Fibroblast of skin of left quadriceps (primary cell): ENCODE measurements around the gene NPM1.
"Not testable (repeated sequence)": the region's sequence is repeated elsewhere in the genome, so short reads cannot be mapped to it uniquely, and the experiment has no call there.

Experiments
- DNase-seq, 2 experiments: peaks; one replicate each; pipeline ENCODE4 v3.0.0-alpha.2; 2013; ENCODE audit warnings: low read depth in 2 of 2

The NPM1 gene

GRCh38 chr5:171386006-171386671, 1.5 kb upstream of the NPM1 start:
- DNase-seq: no peak

GRCh38 chr5:171386861-171387344, 746 bp upstream of the NPM1 start:
- DNase-seq: no peak

- peak; percentile 42 to 50 for DNase-seq
These were observed 544 bp downstream of the NPM1 start for GRCh38 chr5:171387970-171388815.

DNA sequence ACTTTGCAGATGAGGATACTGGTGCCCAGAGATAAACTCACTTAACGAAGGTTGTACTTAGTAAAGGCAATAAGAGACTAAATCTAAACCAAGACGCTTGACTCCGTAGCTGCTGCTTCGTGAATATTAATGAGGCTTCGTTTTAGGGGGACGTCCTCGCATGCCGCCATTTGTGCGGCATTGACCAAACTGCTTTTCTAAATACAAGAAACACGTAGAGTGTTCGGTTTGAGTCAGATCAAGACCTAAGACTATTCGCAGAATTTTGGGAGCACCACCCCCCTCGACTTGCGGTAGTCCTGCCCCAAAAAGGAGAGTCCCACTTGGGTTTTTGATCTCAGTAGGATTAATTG, 1.1 kb downstream of the NPM1 start:
- no peak for DNase-seq

DNA sequence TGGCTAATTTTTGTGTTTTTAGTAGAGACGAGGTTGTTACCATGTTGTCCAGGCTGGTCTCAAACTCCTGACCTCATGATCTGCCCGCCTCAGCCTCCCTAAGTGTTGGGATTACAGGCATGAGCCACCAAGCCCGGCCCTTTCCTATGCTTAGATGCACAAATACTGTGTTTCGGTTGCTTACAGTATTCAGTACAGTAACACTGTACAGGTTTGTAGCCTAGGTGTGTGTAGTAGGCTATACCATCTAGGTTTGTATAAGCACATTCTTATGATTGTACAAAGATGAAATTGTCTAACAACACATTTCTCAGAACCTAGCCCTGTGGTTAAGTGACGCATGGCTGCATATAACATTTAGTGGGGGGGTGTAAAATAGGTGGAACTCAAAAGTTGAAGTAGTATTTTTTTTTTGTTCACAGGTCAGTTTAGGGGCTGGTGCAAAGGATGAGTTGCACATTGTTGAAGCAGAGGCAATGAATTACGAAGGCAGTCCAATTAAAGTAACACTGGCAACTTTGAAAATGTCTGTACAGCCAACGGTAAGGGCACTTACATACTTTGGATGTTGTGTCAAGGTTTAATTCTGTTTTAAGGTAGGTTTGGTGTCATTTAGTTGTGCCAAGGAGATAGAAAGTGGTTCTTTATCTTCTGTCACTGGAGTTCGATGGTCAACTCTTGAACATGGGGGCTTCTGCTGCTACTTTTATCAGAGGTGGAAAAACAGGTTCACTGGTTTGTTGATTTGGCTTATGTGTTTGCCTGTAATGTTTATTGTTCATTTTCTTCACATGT, 3.4 kb downstream of the NPM1 start:
- DNase-seq: no peak

DNA sequence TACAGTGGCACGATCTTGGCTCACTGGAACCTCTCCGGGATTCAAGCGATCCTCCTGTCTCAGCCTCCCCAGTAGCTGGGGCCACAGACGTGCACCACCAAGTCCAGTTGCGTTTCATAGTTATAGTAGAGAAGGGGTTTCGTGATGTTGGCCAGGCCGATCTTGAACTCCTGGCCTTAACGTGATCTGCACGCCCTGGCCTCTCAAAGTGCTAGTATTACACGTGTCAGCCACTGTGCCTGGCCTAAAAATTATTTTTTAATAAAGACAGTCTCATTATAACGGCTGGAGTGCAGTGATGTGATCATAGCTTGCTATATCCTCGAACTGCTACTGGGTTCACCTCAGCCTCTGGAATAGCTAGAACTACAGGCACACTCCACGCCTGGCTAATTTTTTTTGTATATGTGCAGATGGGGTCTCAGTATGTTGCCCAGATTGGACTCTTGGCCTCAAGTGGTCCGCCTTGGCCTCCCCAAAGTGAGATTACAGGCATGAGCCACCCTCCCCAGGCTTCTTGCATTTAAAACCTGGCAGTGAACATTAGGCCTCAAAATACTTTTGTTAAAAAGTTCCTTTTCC, 4.4 kb downstream of the NPM1 start:
- DNase-seq: no peak

GRCh38 chr5:171392585-171393159, 5.0 kb downstream of the NPM1 start:
- DNase-seq: no peak

GRCh38 chr5:171395042-171395441, 7.4 kb downstream of the NPM1 start:
- DNase-seq: no peak

DNA sequence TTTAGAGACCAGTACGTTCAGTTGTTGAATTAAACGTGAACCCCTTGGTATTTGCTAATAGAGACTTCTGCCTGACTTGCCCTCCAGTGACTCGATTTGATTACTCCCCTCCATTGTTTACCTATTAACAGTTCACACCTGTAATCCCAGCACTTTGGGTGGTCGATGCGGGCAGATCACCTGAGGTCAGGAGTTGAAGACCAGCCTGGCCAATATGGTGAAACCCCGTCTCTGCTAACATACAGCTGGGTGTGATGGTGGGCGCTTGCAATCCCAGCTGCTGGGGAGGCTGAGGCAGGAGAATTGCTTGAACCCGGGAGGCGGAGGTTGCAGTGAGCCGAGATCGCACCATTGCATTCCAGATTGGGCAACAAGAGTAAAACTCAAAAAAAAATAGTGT, 8.9 kb downstream of the NPM1 start:
- DNase-seq: not testable (repeated sequence)

DNA sequence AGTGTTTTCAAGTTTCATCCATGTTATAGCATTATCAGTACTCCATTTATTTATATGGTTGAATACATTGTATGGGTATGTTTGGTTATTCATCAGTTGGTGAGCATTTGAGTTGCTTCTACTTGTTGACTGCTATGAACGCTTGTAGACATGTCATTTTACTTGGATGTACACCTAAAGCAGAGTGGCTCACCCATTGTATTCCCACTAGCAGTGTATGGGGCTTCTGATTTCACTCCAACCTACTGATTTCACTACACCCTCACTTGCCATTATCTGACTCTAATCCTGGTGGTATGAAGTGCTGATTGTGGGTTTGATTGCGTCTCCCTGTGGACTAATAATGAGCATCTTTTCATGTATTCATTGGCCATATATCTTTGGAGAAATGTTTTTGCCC, 9.5 kb downstream of the NPM1 start:
- DNase-seq: no peak

- no peak for DNase-seq
These were observed 9.9 kb downstream of the NPM1 start for GRCh38 chr5:171397599-171397998.

DNA sequence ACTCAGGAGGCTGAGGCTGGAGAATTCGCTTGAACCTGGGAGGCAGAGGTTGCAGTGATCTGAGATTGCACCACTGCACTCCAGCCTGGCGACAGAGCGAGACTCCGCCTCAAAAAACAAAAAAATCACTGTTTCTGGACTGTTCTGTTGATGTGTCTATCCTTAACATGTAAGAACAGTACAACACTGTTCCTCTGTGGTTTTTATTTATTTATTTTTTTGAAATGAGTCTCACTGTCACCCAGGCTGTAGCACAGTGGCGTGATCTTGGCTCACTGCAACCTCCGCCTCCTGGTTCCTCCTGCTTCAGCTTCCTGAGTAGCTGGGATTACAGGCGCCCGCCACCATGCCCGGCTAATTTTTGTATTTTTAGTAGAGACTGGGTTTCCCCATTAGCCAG, 11.0 kb downstream of the NPM1 start:
- not testable (repeated sequence) for DNase-seq

- no peak for DNase-seq
These were observed 12.5 kb downstream of the NPM1 start for GRCh38 chr5:171400169-171400568.

- no peak for DNase-seq
These were observed 13.7 kb downstream of the NPM1 start for GRCh38 chr5:171401167-171401947.

DNA sequence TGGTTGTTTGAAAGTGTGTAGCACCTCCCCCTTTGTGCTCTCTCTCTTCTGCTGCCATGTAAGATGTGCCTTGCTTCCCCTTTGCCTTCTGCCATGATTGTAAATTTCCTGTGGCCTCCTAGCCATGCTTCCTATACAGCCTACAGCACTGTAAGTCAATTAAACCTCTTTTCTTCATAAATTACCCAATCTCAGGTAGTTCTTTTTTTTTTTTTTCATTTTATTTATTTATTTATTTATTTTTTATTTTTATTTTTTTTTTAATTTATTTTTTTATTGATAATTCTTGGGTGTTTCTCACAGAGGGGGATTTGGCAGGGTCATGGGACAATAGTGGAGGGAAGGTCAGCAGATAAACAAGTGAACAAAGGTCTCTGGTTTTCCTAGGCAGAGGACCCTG, 15.1 kb downstream of the NPM1 start:
- DNase-seq: not testable (repeated sequence)

DNA sequence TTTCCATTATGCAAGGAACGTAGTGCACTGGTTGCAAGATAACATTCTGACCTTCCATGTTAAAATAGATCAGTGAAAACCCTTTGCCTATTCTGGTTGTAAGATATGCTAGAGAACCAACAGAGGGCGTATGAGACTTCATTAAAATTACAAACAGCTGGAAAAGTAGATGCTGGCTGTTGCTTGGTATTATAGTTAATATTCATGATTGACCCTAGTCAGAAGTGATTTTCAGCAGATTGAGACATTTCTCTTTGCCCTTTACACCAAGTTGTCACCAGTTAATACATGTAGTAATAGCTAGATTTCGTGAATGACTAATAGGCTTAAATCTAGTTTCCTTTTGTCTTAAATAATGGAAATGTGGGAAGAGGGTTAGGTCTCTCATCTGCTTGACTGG, 18.0 kb downstream of the NPM1 start:
- DNase-seq: no peak

DNA sequence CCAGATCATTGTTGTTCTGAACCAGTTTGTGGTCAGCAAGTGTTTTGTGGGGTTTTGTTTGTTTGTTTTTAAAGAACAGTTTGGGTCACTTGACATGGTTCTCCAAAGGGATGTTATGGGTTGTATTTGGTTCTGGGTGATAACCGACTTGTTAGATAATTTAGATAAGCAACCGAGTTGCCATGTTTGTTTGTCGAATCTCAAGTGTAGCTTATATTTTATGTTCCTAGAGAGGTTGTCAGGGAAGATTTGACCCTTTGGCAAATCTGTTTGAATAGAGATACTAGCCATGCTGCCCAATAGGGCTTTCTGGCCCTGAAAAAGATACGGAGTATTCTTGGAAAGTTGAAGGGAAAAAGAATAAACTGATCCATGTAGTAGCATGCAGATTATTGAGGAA, 19.6 kb downstream of the NPM1 start:
- DNase-seq: no peak

DNA sequence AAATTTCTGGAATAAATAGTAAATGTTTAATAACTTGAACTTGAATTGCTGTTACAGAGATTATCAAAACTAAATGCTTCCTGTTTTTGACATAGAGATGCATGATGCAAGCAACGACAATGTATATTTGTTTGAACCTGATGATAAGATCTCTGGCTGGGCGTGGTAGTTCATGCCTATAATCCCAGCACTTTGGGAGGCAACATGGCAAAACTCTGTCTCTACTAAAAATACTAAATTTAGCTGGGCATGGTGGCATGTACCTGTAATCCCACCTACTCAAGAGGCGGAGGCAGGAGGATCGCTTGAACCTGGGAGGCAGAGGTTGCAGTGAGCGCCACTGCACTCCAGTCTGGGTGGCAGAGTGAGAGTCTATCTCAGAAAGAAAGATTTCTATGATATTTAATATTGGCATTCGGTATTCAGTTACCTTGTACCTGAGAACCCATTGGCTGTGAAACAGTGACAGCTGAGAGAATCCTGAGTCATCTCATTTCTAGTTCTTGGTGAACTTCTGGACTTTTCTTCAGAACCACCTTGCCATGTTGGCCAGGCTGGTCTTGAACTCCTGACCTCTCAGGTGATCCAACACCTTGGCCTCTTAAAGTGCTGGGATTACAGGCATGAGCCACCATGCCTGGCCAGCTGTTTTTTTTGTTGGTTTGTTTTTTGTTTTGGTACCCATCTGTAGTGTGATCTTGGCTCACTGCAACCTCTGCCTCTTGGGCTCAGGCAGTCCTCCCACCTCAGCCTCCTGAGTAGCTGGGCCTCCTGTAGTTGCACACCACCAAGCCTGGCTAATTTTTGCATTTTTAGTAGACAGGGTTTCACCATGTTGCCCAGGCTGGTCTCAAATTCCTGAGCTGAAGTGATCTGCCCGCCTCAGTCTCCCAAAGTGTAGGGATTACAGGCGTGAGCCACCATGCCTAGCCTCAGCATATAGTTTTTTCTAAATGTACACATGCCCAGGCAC, 21.8 kb downstream of the NPM1 start:
- no peak for DNase-seq

DNA sequence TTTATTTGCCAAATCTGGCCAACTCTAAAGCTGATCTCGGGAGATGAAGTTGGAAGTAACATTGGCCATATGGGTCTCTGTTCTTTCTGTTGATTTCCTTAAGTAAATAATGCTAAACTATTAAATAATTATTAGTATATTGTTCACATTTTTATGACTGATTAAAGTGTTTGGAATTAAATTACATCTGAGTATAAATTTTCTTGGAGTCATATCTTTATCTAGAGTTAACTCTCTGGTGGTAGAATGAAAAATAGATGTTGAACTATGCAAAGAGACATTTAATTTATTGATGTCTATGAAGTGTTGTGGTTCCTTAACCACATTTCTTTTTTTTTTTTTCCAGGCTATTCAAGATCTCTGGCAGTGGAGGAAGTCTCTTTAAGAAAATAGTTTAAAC, 22.5 kb downstream of the NPM1 start:
- DNase-seq: no peak

DNA sequence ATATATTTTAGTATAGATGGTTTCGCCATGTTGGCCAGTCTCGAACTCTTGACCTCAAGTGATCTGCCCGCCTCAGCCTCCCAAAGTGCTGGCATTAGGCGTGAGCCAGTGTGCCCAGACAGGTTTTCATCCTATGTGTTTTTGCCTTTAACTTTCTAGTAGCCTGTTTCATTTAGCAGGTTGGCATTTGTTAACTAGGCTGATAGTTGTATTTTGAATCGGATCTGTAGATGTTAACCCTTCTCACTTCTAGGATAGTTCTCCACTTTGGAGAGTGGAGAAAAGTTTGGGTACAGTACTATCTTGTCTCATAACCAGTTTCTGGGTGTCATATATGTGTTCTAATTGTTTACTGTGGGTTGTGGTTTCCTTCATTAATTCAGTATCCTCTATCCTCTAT, 24.5 kb downstream of the NPM1 start:
- no peak for DNase-seq
